ENCODE measurements around the gene ST6GALNAC3.

GRCh38 chr1:76494807-76495206 is 420.3 kb downstream of the ST6GALNAC3 start:
- no peak for TF ChIP-seq CTCF (IDR thresholded peaks at IDR 0.05)
- TF ChIP-seq EZH2 (IDR thresholded peaks at IDR 0.05): no peak
- TF ChIP-seq EZH2phosphoT487 (IDR thresholded peaks at IDR 0.05): no peak
